SK-N-SH (cell line): Measurements from ENCODE around the gene STK40. TPM values are rescaled to one million over a fixed set of nuclear protein-coding genes. Genes with fewer than 3 reads are reported as not detected.

Source experiments
- CTCF ChIA-PET: fragments of 300-600, 350-600 bp; formaldehyde crosslinking; extraction: SDS; loops from one replicate; lab custom pipeline; 2021; lab: Yijun Ruan, JAX
- POLR2A ChIA-PET: fragments of 350-600 bp; sonication (Branson Sonifier 250); formaldehyde crosslinking; extraction: SDS; loops from one replicate; lab custom pipeline; 2020; ENCODE audit warnings: antibody characterized with exemption, inconsistent platforms; lab: Yijun Ruan, JAX
- DNase-seq: peaks from one replicate; pipeline ENCODE4 v3.0.0; 2012
- H2AFZ ChIP-seq: fragments of 200-600 bp; sonication (generic); 2 replicates; pipeline ENCODE4 v1.8.1; 2016; ENCODE audit warnings: antibody characterized with exemption, mild to moderate bottlenecking, low read depth
- H3F3A ChIP-seq: fragments of 200-600 bp; sonication (generic); replicated peaks from 2 replicates; pipeline ENCODE3; 2016; ENCODE audit warnings: antibody characterized with exemption, mild to moderate bottlenecking; ENCODE audit not compliant: insufficient read depth
- H3K27ac ChIP-seq, 2 experiments: fragments of 200-500 bp in 1 of 2; fragments of 200-600 bp in 1 of 2; sonication (Bioruptor generic) in 1 of 2; sonication (generic), shearing (Covaris generic) in 1 of 2; 2 replicates each; pipeline versions ENCODE4 v1.5.1 to v1.6.1; 2014 to 2016; ENCODE audit warnings: low read depth in 2 of 2, inconsistent platforms in 1 of 2, low read length in 1 of 2, mild to moderate bottlenecking in 1 of 2, mixed read lengths in 1 of 2
- H3K27me3 ChIP-seq: fragments of 200-600 bp; sonication (generic), shearing (Covaris generic); 2 replicates; pipeline ENCODE4 v1.6.1; 2016; ENCODE audit warnings: mixed run types; ENCODE audit not compliant: insufficient read depth
- H3K36me3 ChIP-seq, 2 experiments: fragments of 200-500 bp in 1 of 2; fragments of 200-600 bp in 1 of 2; sonication (Bioruptor generic) in 1 of 2; sonication (generic) in 1 of 2; replicated peaks in 1 of 2; 2 replicates each; pipeline versions ENCODE3 to v1.5.1; 2014 to 2016; ENCODE audit warnings: low read length in 1 of 2, mild to moderate bottlenecking in 1 of 2; ENCODE audit not compliant: insufficient read depth in 2 of 2, control insufficient read depth in 1 of 2
- H3K4me1 ChIP-seq, 2 experiments: fragments of 200-500 bp in 1 of 2; fragments of 200-600 bp in 1 of 2; sonication (Bioruptor generic) in 1 of 2; sonication (generic), shearing (Covaris generic) in 1 of 2; 2 replicates each; pipeline versions ENCODE4 v1.5.1 to v1.6.1; 2014 to 2016; ENCODE audit warnings: low read depth in 1 of 2, low read length in 1 of 2, mixed run types in 1 of 2; ENCODE audit not compliant: insufficient read depth in 2 of 2, control insufficient read depth in 1 of 2
- H3K4me2 ChIP-seq: fragments of 200-600 bp; sonication (generic), shearing (Covaris generic); 2 replicates; pipeline ENCODE4 v1.6.1; 2017; ENCODE audit warnings: mixed run types
- H3K4me3 ChIP-seq, 2 experiments: fragments of 200-500 bp in 1 of 2; fragments of 200-600 bp in 1 of 2; sonication (Bioruptor generic) in 1 of 2; sonication (generic), shearing (Covaris generic) in 1 of 2; 2 replicates each; pipeline versions ENCODE4 v1.5.1 to v1.8.1; 2014 to 2016; ENCODE audit warnings: low read depth in 2 of 2, inconsistent platforms in 1 of 2, low read length in 1 of 2, mild to moderate bottlenecking in 1 of 2, mixed read lengths in 1 of 2, moderate library complexity in 1 of 2
- H3K79me2 ChIP-seq: fragments of 200-600 bp; sonication (generic); 2 replicates; pipeline ENCODE4 v1.8.1; 2017; ENCODE audit warnings: mild to moderate bottlenecking; ENCODE audit not compliant: insufficient read depth
- H3K9ac ChIP-seq: fragments of 200-600 bp; sonication (generic); 2 replicates; pipeline ENCODE4 v1.6.1; 2017; ENCODE audit warnings: mixed run types
- H3K9me2 ChIP-seq: fragments of 200-600 bp; sonication (generic); 2 replicates; pipeline ENCODE4 v1.6.1; 2017; ENCODE audit warnings: mixed run types
- H3K9me3 ChIP-seq: fragments of 200-600 bp; sonication (generic); 2 replicates; pipeline ENCODE4 v1.6.1; 2017; ENCODE audit warnings: mixed run types, mild to moderate bottlenecking, moderate library complexity
- H4K20me1 ChIP-seq: fragments of 200-600 bp; sonication (generic); 2 replicates; pipeline ENCODE4 v1.6.1; 2017; ENCODE audit warnings: mild to moderate bottlenecking, mixed run types; ENCODE audit not compliant: insufficient read depth
- CHD2 ChIP-seq: fragments of 150-350 bp; IDR thresholded peaks from 2 replicates; pipeline ENCODE4 v1.6.1; 2018; ENCODE audit warnings: low read length; ENCODE audit not compliant: partially characterized antibody
- ELF1 ChIP-seq: IDR thresholded peaks from 2 replicates; pipeline ENCODE4 v1.4.0; 2012
- EZH2phosphoT487 ChIP-seq: fragments of 200-600 bp; sonication (generic); IDR thresholded peaks from 2 replicates; pipeline ENCODE4 v1.6.1; 2017; ENCODE audit warnings: low read depth, mixed run types, mild to moderate bottlenecking, antibody characterized with exemption, moderate library complexity, borderline replicate concordance
- FOSL2 ChIP-seq: IDR thresholded peaks from 2 replicates; pipeline ENCODE4 v1.4.0; 2012; ENCODE audit warnings: low read depth, mild to moderate bottlenecking, moderate library complexity, borderline replicate concordance
- FOXJ3 ChIP-seq: sonication (generic); formaldehyde crosslinking; IDR thresholded peaks from 2 replicates; pipeline ENCODE4 v1.5.1; 2020; ENCODE audit warnings: mild to moderate bottlenecking, missing genetic modification reagents
- FOXM1 ChIP-seq: IDR thresholded peaks from 2 replicates; pipeline ENCODE4 v1.4.0; 2012; ENCODE audit warnings: low read depth, mild to moderate bottlenecking
- GATA2 ChIP-seq: sonication (generic); formaldehyde crosslinking; IDR thresholded peaks from 2 replicates; pipeline ENCODE4 v1.5.0; 2020; ENCODE audit warnings: mild to moderate bottlenecking, missing genetic modification reagents
- JUND ChIP-seq: IDR thresholded peaks from 2 replicates; pipeline ENCODE4 v1.4.0; 2012
- MEF2A ChIP-seq: IDR thresholded peaks from 2 replicates; pipeline ENCODE4 v1.4.0; 2012; ENCODE audit warnings: low read depth, borderline replicate concordance
- MXI1 ChIP-seq: IDR thresholded peaks from 2 replicates; pipeline ENCODE4 v1.6.1; 2012; ENCODE audit warnings: mild to moderate bottlenecking, low read depth, low read length, improper control_type of control experiment
- NFIC ChIP-seq: IDR thresholded peaks from 2 replicates; pipeline ENCODE4 v1.4.0; 2012; ENCODE audit warnings: borderline replicate concordance
- NRF1 ChIP-seq: IDR thresholded peaks from 2 replicates; pipeline ENCODE4 v1.6.1; 2012; ENCODE audit warnings: low read depth, mild to moderate bottlenecking, low read length
- PBX3 ChIP-seq: IDR thresholded peaks from 2 replicates; pipeline ENCODE4; 2012
- POLR2AphosphoS5 ChIP-seq: IDR thresholded peaks from 2 replicates; pipeline ENCODE4 v1.6.1; 2012; ENCODE audit warnings: low read depth, low read length
- RAD21 ChIP-seq: IDR thresholded peaks from 2 replicates; pipeline ENCODE4 v1.6.1; 2012; ENCODE audit warnings: mild to moderate bottlenecking, low read length
- RCOR1 ChIP-seq: fragments of 150-350 bp; IDR thresholded peaks from 2 replicates; pipeline ENCODE4 v1.6.1; 2017; ENCODE audit warnings: antibody characterized with exemption, low read length
- RFX5 ChIP-seq: IDR thresholded peaks from 2 replicates; pipeline ENCODE4 v1.6.1; 2012; ENCODE audit warnings: mild to moderate bottlenecking, improper control_type of control experiment, low read length
- RXRA ChIP-seq: IDR thresholded peaks from 2 replicates; pipeline ENCODE4 v1.4.0; 2012; ENCODE audit warnings: low read depth, mild to moderate bottlenecking, borderline replicate concordance
- SIN3A ChIP-seq: IDR thresholded peaks from 2 replicates; pipeline ENCODE4 v1.6.1; 2012; ENCODE audit warnings: low read depth, mild to moderate bottlenecking, low read length, moderate library complexity, borderline replicate concordance
- SMC3 ChIP-seq: IDR thresholded peaks from 2 replicates; pipeline ENCODE4 v1.6.1; 2012; ENCODE audit warnings: low read depth, low read length, improper control_type of control experiment
- TAF1 ChIP-seq: IDR thresholded peaks from 2 replicates; pipeline ENCODE4 v1.6.1; 2012; ENCODE audit warnings: low read depth, mild to moderate bottlenecking, low read length, moderate library complexity, borderline replicate concordance
- TCF12 ChIP-seq: IDR thresholded peaks from 2 replicates; pipeline ENCODE4 v1.4.0; 2012
- YY1 ChIP-seq: IDR thresholded peaks from 2 replicates; pipeline ENCODE4 v1.4.0; 2012; ENCODE audit warnings: low read depth, mild to moderate bottlenecking
- WGBS: methylation state at CpG from one replicate; pipeline ENCODE4 v1.1.6; 2017; ENCODE audit warnings: low lambda C conversion rate; 5-methylcytosine and 5-hydroxymethylcytosine counted together
- polyA plus RNA-seq, 3 experiments: library from polyadenylated mRNA; depleted of rRNA; stranded (reverse); fragments of >200 nt; gene quantifications; 2 replicates each; pipeline ENCODE4 v1.2.3, GENCODE V29; 2012
- TF ChIP-seq, protein P1 (sequence below): fragments of 200-600 bp; sonication (generic); IDR thresholded peaks from 2 replicates; pipeline ENCODE4 v1.6.1; 2017; ENCODE audit warnings: antibody characterized with exemption, mild to moderate bottlenecking, moderate library complexity
- TF ChIP-seq, protein P2 (sequence below): fragments of 150-350 bp; IDR thresholded peaks from 2 replicates; pipeline ENCODE4 v1.6.1; 2016; ENCODE audit warnings: mild to moderate bottlenecking, low read depth, low read length
- TF ChIP-seq, protein P3 (sequence below): fragments of 150-350 bp; IDR thresholded peaks from 2 replicates; pipeline ENCODE4 v1.6.1; 2017; ENCODE audit warnings: antibody characterized with exemption, low read length, low read depth, borderline replicate concordance

Gene STK40
- polyA plus RNA-seq, 1 of the 3 experiments (the other 2 are of a cell fraction): 43.3 TPM

- TF ChIP-seq RAD21: no peak
Observed at GRCh38 chr1:36367066-36367465, 18.7 kb downstream of the STK40 start (continued).

DNA sequence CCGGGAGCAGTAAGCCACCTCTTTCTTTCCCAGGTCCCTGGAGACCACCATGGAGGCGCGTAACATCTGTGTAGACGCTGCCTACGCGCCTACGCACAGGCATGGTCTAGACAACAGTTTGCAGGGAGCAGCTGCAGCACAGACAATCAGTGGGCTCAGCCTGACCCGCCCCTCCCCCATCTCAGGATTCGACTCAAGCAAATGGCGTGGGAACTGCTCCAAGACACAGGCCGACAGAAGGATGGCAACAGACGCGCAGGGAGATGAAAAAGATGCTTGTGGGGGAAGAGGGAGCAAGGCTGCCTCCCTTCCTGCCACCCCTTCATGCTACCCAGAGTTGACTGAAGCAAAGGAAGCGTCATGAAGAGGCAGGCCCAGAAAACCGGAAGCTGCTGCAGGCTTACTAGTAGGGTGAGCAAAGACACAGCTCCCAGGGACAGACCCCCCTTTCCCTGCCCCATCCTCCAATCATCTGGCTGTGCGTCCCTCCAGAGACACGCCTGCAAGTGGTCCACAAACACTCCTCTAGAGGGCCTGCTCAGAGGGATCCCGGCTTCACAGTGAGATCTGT, 19.5 kb downstream of the STK40 start:
- Histone ChIP-seq H3K9ac (no peak overlapping the region; the same call in 1 of the 2 replicates), H2AFZ (no peak overlapping the region), H3K9me3 (no peaks in the 10 kb centered on the region), H4K20me1 (no peaks in the 10 kb centered on the region), H3K9me2 (no peaks in the 10 kb centered on the region), H3K4me1 (peaks cover 20 to 35% of the 10 kb centered on the region in 2 experiments), H3K27me3 (no peaks in the 10 kb centered on the region), H3K27ac (peak overlapping the region; percentile 57 to 86), H3K4me2 (peak overlapping the region; percentile 46; the same call in 1 of the 2 replicates), H3K4me3 (no peak overlapping the region), H3K36me3 (peaks cover 10 to 52% of the 10 kb centered on the region in 2 experiments), H3K79me2 (peaks cover 99% of the 10 kb centered on the region), H3F3A (peaks cover 23% of the 10 kb centered on the region)
- ChIA-PET POLR2A (interaction anchor here (0.7 to 1.4 kb wide), 4 partner anchors 14 to 43 kb away, joined by 3 to 10 read pairs (median 3); partner anchors contain the start of gene EVA1B), CTCF (interaction anchor here (0.8 to 6.2 kb wide), 9 partner anchors 15 to 217 kb away, joined by 3 to 103 read pairs (median 4); partner anchors contain the start of genes STK40 and TRAPPC3)
- peak; percentile 89 for DNase-seq
- TF ChIP-seq NFIC (no peak), NRF1 (no peak), TCF12 (no peak), MXI1 (peak; percentile 28; the same call in 1 of the 2 replicates), RCOR1 (peak; percentile 37; the same call in 1 of the 2 replicates), RXRA (no peak), RFX5 (no peak), JUND (no peak), SIN3A (no peak), EZH2phosphoT487 (no peak), RAD21 (no peak), CHD2 (peak; percentile 29), POLR2AphosphoS5 (no peak), SMC3 (peak; percentile 8; the same call in 1 of the 2 replicates), FOXJ3 (CRISPR knock-in tag) (no peak), ELF1 (no peak), YY1 (no peak), GATA2 (CRISPR knock-in tag) (no peak), FOXM1 (no peak), TAF1 (no peak), PBX3 (no peak), MEF2A (no peak), FOSL2 (no peak)
- TF ChIP-seq, protein P1, sequence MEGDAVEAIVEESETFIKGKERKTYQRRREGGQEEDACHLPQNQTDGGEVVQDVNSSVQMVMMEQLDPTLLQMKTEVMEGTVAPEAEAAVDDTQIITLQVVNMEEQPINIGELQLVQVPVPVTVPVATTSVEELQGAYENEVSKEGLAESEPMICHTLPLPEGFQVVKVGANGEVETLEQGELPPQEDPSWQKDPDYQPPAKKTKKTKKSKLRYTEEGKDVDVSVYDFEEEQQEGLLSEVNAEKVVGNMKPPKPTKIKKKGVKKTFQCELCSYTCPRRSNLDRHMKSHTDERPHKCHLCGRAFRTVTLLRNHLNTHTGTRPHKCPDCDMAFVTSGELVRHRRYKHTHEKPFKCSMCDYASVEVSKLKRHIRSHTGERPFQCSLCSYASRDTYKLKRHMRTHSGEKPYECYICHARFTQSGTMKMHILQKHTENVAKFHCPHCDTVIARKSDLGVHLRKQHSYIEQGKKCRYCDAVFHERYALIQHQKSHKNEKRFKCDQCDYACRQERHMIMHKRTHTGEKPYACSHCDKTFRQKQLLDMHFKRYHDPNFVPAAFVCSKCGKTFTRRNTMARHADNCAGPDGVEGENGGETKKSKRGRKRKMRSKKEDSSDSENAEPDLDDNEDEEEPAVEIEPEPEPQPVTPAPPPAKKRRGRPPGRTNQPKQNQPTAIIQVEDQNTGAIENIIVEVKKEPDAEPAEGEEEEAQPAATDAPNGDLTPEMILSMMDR: peak; percentile 26
- TF ChIP-seq, protein P2, sequence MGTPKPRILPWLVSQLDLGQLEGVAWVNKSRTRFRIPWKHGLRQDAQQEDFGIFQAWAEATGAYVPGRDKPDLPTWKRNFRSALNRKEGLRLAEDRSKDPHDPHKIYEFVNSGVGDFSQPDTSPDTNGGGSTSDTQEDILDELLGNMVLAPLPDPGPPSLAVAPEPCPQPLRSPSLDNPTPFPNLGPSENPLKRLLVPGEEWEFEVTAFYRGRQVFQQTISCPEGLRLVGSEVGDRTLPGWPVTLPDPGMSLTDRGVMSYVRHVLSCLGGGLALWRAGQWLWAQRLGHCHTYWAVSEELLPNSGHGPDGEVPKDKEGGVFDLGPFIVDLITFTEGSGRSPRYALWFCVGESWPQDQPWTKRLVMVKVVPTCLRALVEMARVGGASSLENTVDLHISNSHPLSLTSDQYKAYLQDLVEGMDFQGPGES: no peak
- TF ChIP-seq, protein P3, sequence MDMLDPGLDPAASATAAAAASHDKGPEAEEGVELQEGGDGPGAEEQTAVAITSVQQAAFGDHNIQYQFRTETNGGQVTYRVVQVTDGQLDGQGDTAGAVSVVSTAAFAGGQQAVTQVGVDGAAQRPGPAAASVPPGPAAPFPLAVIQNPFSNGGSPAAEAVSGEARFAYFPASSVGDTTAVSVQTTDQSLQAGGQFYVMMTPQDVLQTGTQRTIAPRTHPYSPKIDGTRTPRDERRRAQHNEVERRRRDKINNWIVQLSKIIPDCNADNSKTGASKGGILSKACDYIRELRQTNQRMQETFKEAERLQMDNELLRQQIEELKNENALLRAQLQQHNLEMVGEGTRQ: no peak
- 57% methylated on average over 16 of the region's 18 CpGs for WGBS
